ENCODE measurements around the gene RASAL1. TPM values are rescaled to one million over a fixed set of nuclear protein-coding genes. Genes with fewer than 3 reads are reported as not detected.

The RASAL1 gene
- total RNA-seq, 1 experiment from 2014 or later = 8.1 TPM

DNA sequence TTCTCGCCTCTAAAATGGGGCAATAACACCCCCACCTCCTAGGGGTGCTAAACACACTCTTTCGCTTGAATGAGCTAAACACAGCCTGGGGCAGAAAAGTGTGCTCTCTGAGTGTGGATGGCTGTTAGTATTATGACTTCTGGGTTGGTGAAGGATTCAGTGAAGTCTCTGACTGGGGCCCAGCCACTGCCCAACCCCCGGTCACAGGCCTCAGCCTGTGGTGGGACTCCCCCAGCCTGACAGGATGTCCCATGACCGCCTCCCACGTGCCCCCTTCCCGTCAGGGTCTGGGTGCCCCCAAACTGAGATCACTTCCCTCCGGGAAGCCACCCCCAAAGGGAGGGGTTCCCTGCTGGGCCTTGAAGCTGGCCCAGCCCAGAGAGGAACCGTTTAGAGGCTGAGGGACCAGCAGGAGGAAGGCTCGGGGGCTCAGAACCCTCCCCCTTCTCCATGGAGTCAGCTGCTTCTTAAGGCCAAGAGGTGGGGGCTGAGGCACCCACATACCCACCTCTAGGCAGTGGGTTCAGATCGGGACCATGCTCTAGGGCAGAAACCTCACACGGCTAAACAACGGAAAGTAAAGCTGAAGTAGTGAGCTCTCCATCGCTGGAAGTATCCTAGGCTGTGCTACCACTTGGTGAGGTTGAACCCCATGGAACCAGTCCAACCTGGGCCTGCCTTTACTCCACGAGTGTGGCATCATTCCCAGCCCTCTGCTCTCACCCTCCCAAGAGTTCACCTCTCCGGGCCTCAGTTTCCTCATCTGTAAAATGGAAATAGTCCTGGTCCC, 65.2 kb downstream of the RASAL1 start:
- ChIA-PET POLR2A (no interaction called here), CTCF (interaction anchor here (0.6 to 2.5 kb wide), 2 partner anchors 12 to 22 kb away, joined by 3 to 6 read pairs; no protein-coding TSS in a partner anchor)
- no peak for ATAC-seq
- TF ChIP-seq ZNF416 (CRISPR knock-in tag; IDR thresholded peaks at IDR 0.05) (no peak), GTF2I (CRISPR knock-in tag; conservative IDR thresholded peaks at IDR 0.05) (peak; percentile 70; the same call in 1 of the 2 replicates)
- Mint-ChIP-seq H3K9me3 (no peaks in the 10 kb centered on the region), H3K27me3 (ENCODE audit: low read depth) (peaks cover 10% of the 10 kb centered on the region), H3K27ac (no peak overlapping the region), H3K4me1 (peaks cover 23% of the 10 kb centered on the region), H3K4me3 (no peak overlapping the region), H3K36me3 (no peaks in the 10 kb centered on the region)
- DNase-seq (ENCODE audit: low spot score) = no peak

DNA sequence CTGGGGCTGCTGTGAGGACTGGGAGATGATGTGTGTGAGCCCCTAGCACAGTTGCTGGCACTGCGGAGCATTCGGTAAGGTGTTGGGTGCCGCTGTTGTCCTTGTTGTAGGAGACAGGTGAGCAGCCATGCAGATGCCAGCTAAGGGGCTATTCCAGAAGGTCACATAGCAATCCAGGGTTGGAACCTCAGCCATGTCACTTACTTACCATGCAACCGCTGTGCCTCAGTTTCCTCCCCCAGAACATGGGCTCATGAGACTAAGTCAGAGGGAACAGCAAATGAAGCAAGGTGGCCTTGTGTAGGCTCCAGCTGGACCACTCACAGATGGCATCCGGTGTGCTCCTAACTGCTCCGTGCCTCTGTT, 65.8 kb downstream of the RASAL1 start:
- ATAC-seq (no peak), DNase-seq (ENCODE audit: low spot score) (no peak)
- no peak for TF ChIP-seq NFYB (CRISPR knock-in tag; conservative IDR thresholded peaks at IDR 0.05; ENCODE audit: low read depth)
- no peaks in the 10 kb centered on the region for H3K36me3 Mint-ChIP-seq
- CTCF ChIA-PET = interaction anchor here (1.1 to 2.5 kb wide), 4 partner anchors 12 to 77 kb away, joined by 3 to 6 read pairs (median 4); partner anchors contain the start of gene RASAL1
- no peaks in the 10 kb centered on the region for H3K9me3 Mint-ChIP-seq
- H3K4me1 Mint-ChIP-seq = peaks cover 24% of the 10 kb centered on the region
- H3K27ac Mint-ChIP-seq = no peak overlapping the region
- no peak overlapping the region for H3K4me3 Mint-ChIP-seq
- POLR2A ChIA-PET = no interaction called here
- H3K27me3 Mint-ChIP-seq (ENCODE audit: low read depth) = peaks cover 6% of the 10 kb centered on the region

DNA sequence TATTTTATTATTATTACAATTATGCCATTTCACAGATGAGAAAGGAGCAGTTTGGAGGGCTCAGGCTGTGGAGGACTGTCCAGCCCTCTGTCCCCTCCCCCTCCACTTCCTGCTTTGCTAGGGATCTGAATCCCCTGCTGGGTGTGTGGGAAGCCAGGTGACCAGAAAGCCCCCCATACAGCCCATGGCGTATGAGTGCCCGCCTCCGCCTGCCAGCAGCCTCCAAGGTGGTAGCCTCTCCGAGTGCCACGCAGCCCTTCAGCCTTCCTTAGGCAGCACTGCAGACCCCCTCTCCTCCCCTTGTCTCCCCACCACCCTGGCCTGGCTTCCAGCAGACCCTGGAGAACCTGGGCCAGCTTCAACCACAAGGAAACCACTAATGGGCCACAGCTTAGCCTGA, 66.4 kb downstream of the RASAL1 start:
- DNase-seq (ENCODE audit: low spot score) = no peak
- H3K27ac Mint-ChIP-seq = no peak overlapping the region
- no peaks in the 10 kb centered on the region for H3K36me3 Mint-ChIP-seq
- H3K9me3 Mint-ChIP-seq = no peaks in the 10 kb centered on the region
- no peak overlapping the region for H3K4me3 Mint-ChIP-seq
- ChIA-PET POLR2A (no interaction called here), CTCF (interaction anchor here (1.1 to 2.7 kb wide), 5 partner anchors 11 to 76 kb away, joined by 3 to 12 read pairs (median 5); partner anchors contain the start of gene RASAL1)
- ATAC-seq = no peak
- peaks cover 3% of the 10 kb centered on the region; the same call in 1 of the 2 replicates for H3K27me3 Mint-ChIP-seq (ENCODE audit: low read depth)
- TF ChIP-seq, protein P1, sequence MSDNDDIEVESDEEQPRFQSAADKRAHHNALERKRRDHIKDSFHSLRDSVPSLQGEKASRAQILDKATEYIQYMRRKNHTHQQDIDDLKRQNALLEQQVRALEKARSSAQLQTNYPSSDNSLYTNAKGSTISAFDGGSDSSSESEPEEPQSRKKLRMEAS (CRISPR knock-in tag; IDR thresholded peaks at IDR 0.05) = no peak
- TF ChIP-seq, protein P2, sequence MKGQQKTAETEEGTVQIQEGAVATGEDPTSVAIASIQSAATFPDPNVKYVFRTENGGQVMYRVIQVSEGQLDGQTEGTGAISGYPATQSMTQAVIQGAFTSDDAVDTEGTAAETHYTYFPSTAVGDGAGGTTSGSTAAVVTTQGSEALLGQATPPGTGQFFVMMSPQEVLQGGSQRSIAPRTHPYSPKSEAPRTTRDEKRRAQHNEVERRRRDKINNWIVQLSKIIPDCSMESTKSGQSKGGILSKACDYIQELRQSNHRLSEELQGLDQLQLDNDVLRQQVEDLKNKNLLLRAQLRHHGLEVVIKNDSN (CRISPR knock-in tag; IDR thresholded peaks at IDR 0.05) = no peak
- TF ChIP-seq, protein P3, sequence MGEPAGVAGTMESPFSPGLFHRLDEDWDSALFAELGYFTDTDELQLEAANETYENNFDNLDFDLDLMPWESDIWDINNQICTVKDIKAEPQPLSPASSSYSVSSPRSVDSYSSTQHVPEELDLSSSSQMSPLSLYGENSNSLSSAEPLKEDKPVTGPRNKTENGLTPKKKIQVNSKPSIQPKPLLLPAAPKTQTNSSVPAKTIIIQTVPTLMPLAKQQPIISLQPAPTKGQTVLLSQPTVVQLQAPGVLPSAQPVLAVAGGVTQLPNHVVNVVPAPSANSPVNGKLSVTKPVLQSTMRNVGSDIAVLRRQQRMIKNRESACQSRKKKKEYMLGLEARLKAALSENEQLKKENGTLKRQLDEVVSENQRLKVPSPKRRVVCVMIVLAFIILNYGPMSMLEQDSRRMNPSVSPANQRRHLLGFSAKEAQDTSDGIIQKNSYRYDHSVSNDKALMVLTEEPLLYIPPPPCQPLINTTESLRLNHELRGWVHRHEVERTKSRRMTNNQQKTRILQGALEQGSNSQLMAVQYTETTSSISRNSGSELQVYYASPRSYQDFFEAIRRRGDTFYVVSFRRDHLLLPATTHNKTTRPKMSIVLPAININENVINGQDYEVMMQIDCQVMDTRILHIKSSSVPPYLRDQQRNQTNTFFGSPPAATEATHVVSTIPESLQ (CRISPR knock-in tag; IDR thresholded peaks at IDR 0.05) = no peak
- TF ChIP-seq FOXJ3 (CRISPR knock-in tag; IDR thresholded peaks at IDR 0.05; ENCODE audit: borderline replicate concordance) (no peak), TP53 (CRISPR knock-in tag; IDR thresholded peaks at IDR 0.05) (no peak), SMAD3 (CRISPR knock-in tag; IDR thresholded peaks at IDR 0.05; ENCODE audit: borderline replicate concordance) (no peak), ELF4 (CRISPR knock-in tag; IDR thresholded peaks at IDR 0.05; ENCODE audit: low read depth) (no peak), ATF1 (CRISPR knock-in tag; IDR thresholded peaks at IDR 0.05) (no peak), NR1H2 (CRISPR knock-in tag; IDR thresholded peaks at IDR 0.05) (no peak), MYBL2 (CRISPR knock-in tag; IDR thresholded peaks at IDR 0.05) (no peak)
- TF ChIP-seq, protein P4, sequence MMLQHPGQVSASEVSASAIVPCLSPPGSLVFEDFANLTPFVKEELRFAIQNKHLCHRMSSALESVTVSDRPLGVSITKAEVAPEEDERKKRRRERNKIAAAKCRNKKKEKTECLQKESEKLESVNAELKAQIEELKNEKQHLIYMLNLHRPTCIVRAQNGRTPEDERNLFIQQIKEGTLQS (CRISPR knock-in tag; conservative IDR thresholded peaks at IDR 0.05) = no peak
- TF ChIP-seq, protein P5, sequence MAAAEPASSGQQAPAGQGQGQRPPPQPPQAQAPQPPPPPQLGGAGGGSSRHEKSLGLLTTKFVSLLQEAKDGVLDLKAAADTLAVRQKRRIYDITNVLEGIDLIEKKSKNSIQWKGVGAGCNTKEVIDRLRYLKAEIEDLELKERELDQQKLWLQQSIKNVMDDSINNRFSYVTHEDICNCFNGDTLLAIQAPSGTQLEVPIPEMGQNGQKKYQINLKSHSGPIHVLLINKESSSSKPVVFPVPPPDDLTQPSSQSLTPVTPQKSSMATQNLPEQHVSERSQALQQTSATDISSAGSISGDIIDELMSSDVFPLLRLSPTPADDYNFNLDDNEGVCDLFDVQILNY (CRISPR knock-in tag; IDR thresholded peaks at IDR 0.05) = no peak
- peaks cover 27% of the 10 kb centered on the region for H3K4me1 Mint-ChIP-seq
